A673 (cell line): Measurements from ENCODE around the gene LRRC27.

Experiments
- CTCF ChIP-seq: fragments of 300-800, 200-600 bp; sonication (generic); conservative IDR thresholded peaks from 2 replicates; pipeline ENCODE4 v1.5.1; 2017; ENCODE audit warnings: low read depth, mild to moderate bottlenecking, antibody characterized with exemption, low read length, moderate library complexity, mixed read lengths
- EZH2 ChIP-seq: fragments of 200-600 bp; sonication (generic); IDR thresholded peaks from 2 replicates; pipeline ENCODE4 v1.6.1; 2017; ENCODE audit warnings: borderline replicate concordance, low read depth, mild to moderate bottlenecking, mixed read lengths, antibody characterized with exemption, low read length; ENCODE audit not compliant: poor library complexity, severe bottlenecking

DNA sequence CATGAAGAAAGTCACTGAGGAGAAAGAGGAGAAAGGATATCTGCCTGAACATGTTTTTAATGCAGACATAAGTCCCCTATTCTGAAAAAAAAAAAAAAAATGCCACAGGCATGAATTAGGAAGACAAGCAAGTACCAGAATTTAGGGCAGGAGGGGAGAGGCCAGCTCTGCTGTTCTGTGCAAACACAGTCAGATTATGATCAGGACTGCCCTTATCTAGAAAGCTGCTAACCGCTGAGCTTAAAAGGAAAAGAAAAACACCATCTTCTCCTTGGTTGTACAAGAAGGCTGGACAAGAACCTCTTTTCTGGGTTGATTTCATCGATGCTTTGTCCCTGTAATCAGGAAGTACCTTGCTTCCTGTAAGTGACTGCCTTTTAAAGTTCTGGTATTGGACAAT, 49.7 kb downstream of the LRRC27 start:
- TF ChIP-seq CTCF (no peak), EZH2 (no peak)
